ENCODE data around the gene ABLIM1.

ABLIM1 gene

GRCh38 chr10:114472877-114473253 is 185.2 kb downstream of the ABLIM1 start:
- TF ChIP-seq, protein P1, sequence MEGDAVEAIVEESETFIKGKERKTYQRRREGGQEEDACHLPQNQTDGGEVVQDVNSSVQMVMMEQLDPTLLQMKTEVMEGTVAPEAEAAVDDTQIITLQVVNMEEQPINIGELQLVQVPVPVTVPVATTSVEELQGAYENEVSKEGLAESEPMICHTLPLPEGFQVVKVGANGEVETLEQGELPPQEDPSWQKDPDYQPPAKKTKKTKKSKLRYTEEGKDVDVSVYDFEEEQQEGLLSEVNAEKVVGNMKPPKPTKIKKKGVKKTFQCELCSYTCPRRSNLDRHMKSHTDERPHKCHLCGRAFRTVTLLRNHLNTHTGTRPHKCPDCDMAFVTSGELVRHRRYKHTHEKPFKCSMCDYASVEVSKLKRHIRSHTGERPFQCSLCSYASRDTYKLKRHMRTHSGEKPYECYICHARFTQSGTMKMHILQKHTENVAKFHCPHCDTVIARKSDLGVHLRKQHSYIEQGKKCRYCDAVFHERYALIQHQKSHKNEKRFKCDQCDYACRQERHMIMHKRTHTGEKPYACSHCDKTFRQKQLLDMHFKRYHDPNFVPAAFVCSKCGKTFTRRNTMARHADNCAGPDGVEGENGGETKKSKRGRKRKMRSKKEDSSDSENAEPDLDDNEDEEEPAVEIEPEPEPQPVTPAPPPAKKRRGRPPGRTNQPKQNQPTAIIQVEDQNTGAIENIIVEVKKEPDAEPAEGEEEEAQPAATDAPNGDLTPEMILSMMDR (IDR thresholded peaks at IDR 0.05; ENCODE audit: low read depth, low read length): no peak
- DNase-seq (ENCODE audit: extremely low read depth, low read depth): no peak

DNA sequence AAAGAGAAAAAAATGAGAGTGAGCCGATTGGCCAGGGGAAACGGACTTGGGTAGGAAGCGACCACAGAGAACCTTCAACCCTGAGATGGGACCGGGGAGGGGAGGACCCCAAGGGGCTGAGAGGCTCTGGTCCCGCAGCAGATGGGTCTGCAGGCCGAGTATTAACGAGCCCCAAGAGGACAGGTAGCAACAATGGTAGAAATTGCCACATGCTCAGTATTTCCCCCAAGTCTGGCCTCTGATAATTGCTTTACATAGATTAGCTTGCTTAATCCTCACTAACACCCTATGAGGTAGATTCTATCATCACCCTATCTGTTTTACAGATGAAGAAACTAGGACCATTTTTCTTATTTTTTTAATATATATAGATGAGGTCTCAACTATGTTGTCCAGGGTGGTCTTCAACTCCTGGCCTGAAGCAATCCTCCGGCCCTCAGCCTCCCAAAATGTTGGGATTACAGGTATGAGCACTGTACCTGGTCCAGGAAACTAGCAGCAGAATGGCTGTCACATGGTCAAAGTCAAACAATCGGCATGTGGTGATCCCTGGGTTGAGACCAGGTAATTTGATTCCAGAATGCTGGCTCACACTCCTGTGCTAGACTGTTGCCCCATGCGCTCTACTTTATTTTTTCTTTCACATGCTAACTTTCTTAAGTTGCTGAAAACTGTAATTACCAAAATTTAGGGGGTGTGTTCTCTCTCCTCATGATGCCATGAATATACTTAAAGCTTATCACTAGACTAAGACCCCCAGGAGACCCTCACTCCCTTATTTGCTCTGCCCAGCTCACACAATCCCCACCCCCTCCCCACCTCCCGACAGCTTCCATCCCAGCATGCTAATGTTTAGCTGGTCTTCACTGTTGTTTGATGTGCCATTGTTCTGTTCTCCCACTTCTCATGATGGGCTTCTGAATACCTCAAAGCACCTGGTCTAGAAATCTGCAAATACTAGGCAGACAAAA is 185.9 kb downstream of the ABLIM1 start:
- TF ChIP-seq, protein P1 (IDR thresholded peaks at IDR 0.05; ENCODE audit: low read depth, low read length): no peak
- DNase-seq (ENCODE audit: extremely low read depth, low read depth): no peak

GRCh38 chr10:114470956-114471905 is 186.8 kb downstream of the ABLIM1 start:
- DNase-seq (ENCODE audit: extremely low read depth, low read depth): peak; percentile 25

GRCh38 chr10:114470361-114470760 is 187.7 kb downstream of the ABLIM1 start:
- TF ChIP-seq, protein P1 (IDR thresholded peaks at IDR 0.05; ENCODE audit: low read depth, low read length): no peak
- DNase-seq (ENCODE audit: extremely low read depth, low read depth): no peak

More at GRCh38 chr10:114470956-114471905, 186.8 kb downstream of the ABLIM1 start:
- TF ChIP-seq, protein P1 (IDR thresholded peaks at IDR 0.05; ENCODE audit: low read depth, low read length): peak; percentile 95

DNA sequence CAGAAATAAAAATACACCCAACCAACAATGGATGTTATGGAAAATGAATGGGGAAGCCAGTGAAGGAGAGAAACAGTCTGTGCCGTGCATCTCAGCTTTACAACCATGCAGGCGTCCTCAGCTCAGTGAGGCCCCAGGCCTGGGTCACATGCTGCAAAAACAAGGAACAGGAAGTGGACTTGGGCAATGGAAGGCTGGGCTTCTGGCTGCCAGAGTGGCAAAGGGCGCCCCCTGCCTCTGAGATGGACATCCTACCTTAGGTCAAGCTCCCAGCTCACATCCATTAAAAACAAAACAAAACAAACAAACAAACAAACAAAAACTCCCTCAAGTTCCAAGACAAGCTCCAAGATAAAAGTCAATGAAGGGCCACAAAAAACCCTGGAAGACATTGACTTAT is 199.1 kb downstream of the ABLIM1 start:
- TF ChIP-seq, protein P1 (IDR thresholded peaks at IDR 0.05; ENCODE audit: low read depth, low read length): peak; percentile 21
- no peak for DNase-seq (ENCODE audit: extremely low read depth, low read depth)

DNA sequence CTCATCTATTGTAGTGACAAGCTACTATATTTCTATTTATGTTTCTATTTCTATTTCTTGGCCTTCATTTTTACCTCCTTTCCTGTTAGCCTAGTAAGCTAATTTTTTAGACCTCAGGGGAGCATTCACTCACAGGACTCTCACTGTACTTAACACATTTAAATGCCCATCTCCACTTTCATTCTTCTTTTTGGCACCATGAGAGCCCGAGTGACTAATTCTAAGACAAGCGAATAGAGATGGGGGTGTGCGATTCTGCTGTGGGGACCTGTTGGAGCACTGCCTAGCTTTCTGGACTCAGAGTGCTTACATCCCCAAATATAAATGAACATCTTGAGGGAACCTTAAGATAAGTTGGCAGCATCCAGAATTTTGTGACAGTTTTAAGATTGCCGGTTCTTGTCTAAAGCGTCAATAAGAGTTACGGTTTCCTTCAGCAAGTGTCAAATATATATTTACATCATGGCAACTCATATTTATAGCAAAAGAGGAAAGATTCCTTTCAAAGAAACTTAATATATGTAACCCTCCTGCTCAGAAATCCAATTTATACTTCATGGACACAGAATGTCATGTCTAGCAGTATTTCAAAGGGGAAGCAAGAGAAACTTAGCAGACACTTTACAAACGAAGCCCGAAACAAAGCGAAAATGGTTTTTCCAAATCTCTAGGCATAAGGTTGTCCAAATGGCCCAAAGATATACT is 199.7 kb downstream of the ABLIM1 start:
- DNase-seq (ENCODE audit: extremely low read depth, low read depth): no peak
- TF ChIP-seq, protein P1 (IDR thresholded peaks at IDR 0.05; ENCODE audit: low read depth, low read length): no peak

All from AG09319 (cell line).